Liver (tissue), 9 donors: ENCODE data around the gene ASH1L. TPM values are rescaled to one million over a fixed set of nuclear protein-coding genes. Genes with fewer than 3 reads are reported as not detected.

Source experiments
- DNase-seq: peaks from one replicate; pipeline ENCODE4 v3.0.0-alpha.2; 2017; ENCODE audit warnings: low spot score
- H3K27ac ChIP-seq, 2 donors: one replicate each; pipeline ENCODE4 v1.7.0; 2013; ENCODE audit warnings: inconsistent platforms in 2 of 2, low read length in 2 of 2, control low read depth in 1 of 2, low read depth in 1 of 2, mild to moderate bottlenecking in 1 of 2
- H3K27me3 ChIP-seq, 4 donors: one replicate each; pipeline versions ENCODE4 v1.6.1 to v1.7.0; 2013; ENCODE audit warnings: low read length in 3 of 4, inconsistent platforms in 1 of 4, mild to moderate bottlenecking in 1 of 4, moderate library complexity in 1 of 4; ENCODE audit not compliant: control insufficient read depth in 4 of 4, insufficient read depth in 4 of 4
- H3K36me3 ChIP-seq, 4 donors: one replicate each; pipeline versions ENCODE4 v1.6.1 to v1.7.0; 2013; ENCODE audit warnings: low read length in 3 of 4, mild to moderate bottlenecking in 3 of 4, low read depth in 1 of 4, moderate library complexity in 1 of 4; ENCODE audit not compliant: control insufficient read depth in 4 of 4, insufficient read depth in 3 of 4
- H3K4me1 ChIP-seq, 4 donors: one replicate each; pipeline versions ENCODE4 v1.6.1 to v1.7.0; 2013; ENCODE audit warnings: low read length in 3 of 4, mild to moderate bottlenecking in 3 of 4, moderate library complexity in 1 of 4; ENCODE audit not compliant: control insufficient read depth in 4 of 4, insufficient read depth in 4 of 4
- H3K4me3 ChIP-seq, 3 donors: one replicate each; pipeline versions ENCODE4 v1.6.1 to v1.7.0; 2013; ENCODE audit warnings: low read length in 3 of 3, control low read depth in 1 of 3, low read depth in 1 of 3, mild to moderate bottlenecking in 1 of 3
- H3K9ac ChIP-seq, 2 donors: one replicate each; pipeline ENCODE4 v1.7.0; 2013; ENCODE audit warnings: low read length in 2 of 2, mild to moderate bottlenecking in 2 of 2, moderate library complexity in 2 of 2, control low read depth in 1 of 2, low read depth in 1 of 2
- H3K9me3 ChIP-seq, 4 donors: one replicate each; pipeline versions ENCODE4 v1.6.1 to v1.7.0; 2013; ENCODE audit warnings: low read length in 3 of 4; ENCODE audit not compliant: control insufficient read depth in 4 of 4
- ATF3 ChIP-seq: IDR thresholded peaks from 2 replicates; pipeline ENCODE4 v1.6.1; 2016; ENCODE audit warnings: antibody characterized with exemption
- EGR1 ChIP-seq, 2 donors: IDR thresholded peaks; 2 replicates each; pipeline ENCODE4 v1.6.1; 2016 to 2018; ENCODE audit warnings: antibody characterized with exemption in 2 of 2, low read depth in 2 of 2
- FOXA1 ChIP-seq: IDR thresholded peaks from 2 replicates; pipeline ENCODE4 v1.6.1; 2016; ENCODE audit warnings: antibody characterized with exemption
- FOXA2 ChIP-seq: IDR thresholded peaks from 2 replicates; pipeline ENCODE4 v1.6.1; 2016; ENCODE audit warnings: antibody characterized with exemption
- GABPA ChIP-seq, 2 donors: IDR thresholded peaks in 1 of 2; conservative IDR thresholded peaks in 1 of 2; 2 replicates each; pipeline ENCODE4 v1.6.1; 2016; ENCODE audit warnings: antibody characterized with exemption in 2 of 2, mild to moderate bottlenecking in 1 of 2, moderate library complexity in 1 of 2
- HNF4A ChIP-seq, 2 donors: conservative IDR thresholded peaks; 2 replicates each; pipeline ENCODE4 v1.6.1; 2016; ENCODE audit warnings: antibody characterized with exemption in 2 of 2, mild to moderate bottlenecking in 2 of 2
- HNF4G ChIP-seq: IDR thresholded peaks from 2 replicates; pipeline ENCODE4 v1.6.1; 2016; ENCODE audit warnings: antibody characterized with exemption
- JUND ChIP-seq, 2 donors: IDR thresholded peaks; 2 replicates each; pipeline ENCODE4 v1.6.1; 2016; ENCODE audit warnings: antibody characterized with exemption in 2 of 2
- MAX ChIP-seq: IDR thresholded peaks from 2 replicates; pipeline ENCODE4 v1.6.1; 2016; ENCODE audit warnings: antibody characterized with exemption
- RAD21 ChIP-seq, 2 donors: IDR thresholded peaks; 2 replicates each; pipeline ENCODE4 v1.6.1; 2016; ENCODE audit warnings: antibody characterized with exemption in 2 of 2, mild to moderate bottlenecking in 2 of 2
- REST ChIP-seq: IDR thresholded peaks from 2 replicates; pipeline ENCODE4 v1.6.1; 2016; ENCODE audit warnings: antibody characterized with exemption, mild to moderate bottlenecking
- SP1 ChIP-seq: IDR thresholded peaks from 2 replicates; pipeline ENCODE4 v1.6.1; 2018; ENCODE audit warnings: antibody characterized with exemption, mild to moderate bottlenecking
- TAF1 ChIP-seq: conservative IDR thresholded peaks from 2 replicates; pipeline ENCODE4 v1.6.1; 2016; ENCODE audit warnings: antibody characterized with exemption, mild to moderate bottlenecking
- YY1 ChIP-seq: IDR thresholded peaks from 2 replicates; pipeline ENCODE4 v1.6.1; 2016; ENCODE audit warnings: antibody characterized with exemption, mild to moderate bottlenecking
- ZBTB33 ChIP-seq: IDR thresholded peaks from 2 replicates; pipeline ENCODE4 v1.6.1; 2016; ENCODE audit warnings: antibody characterized with exemption
- WGBS: extraction: QIAGEN DNeasy Blood & Tissue Kit; methylation state at CpG from one replicate; pipeline ENCODE4 v1.1.7; 2013; 5-methylcytosine and 5-hydroxymethylcytosine counted together
- polyA plus RNA-seq, 2 donors: library from polyadenylated mRNA; stranded (reverse) in 1 of 2; unstranded in 1 of 2; fragments of 200-250 nt in 1 of 2; fragments of >200 nt in 1 of 2; fragmentation: Nextera tagmentation in 1 of 2; extraction: Ambion mirVana in 1 of 2; gene quantifications; one replicate each; pipeline versions ENCODE4 v1.2.1 to v1.2.3, GENCODE V29; 2013 to 2015
- total RNA-seq, 2 donors: library from RNA; depleted of rRNA; stranded (reverse); fragments of >200 nt; gene quantifications; one replicate each; pipeline ENCODE4 v1.2.3, GENCODE V29; 2014
- donor health status: healthy.
- donor health status: healthy.
- donor health status: healthy.
- donor health status: healthy.
- donor health status: healthy.

ASH1L gene
- total and polyA plus RNA-seq, 4 donors, result 3.9 to 30.3 (median 13.9) TPM

GRCh38 chr1:155481741-155482241, 80.8 kb downstream of the ASH1L start:
- peaks cover 1 to 27% (median 19%) of the 10 kb centered on the region in 4 donors for H3K36me3 ChIP-seq

GRCh38 chr1:155479205-155479604, 83.4 kb downstream of the ASH1L start:
- Histone ChIP-seq H3K4me1 (no peaks in the 10 kb centered on the region), H3K36me3 (peaks cover 1 to 27% (median 19%) of the 10 kb centered on the region in 4 donors), H3K27ac (no peak overlapping the region), H3K9me3 (no peaks in the 10 kb centered on the region), H3K9ac (no peak overlapping the region), H3K4me3 (no peak overlapping the region), H3K27me3 (no peaks in the 10 kb centered on the region)
- no peak for DNase-seq
- no peak for TF ChIP-seq EGR1 (IDR thresholded peaks at IDR 0.05; ENCODE audit: low read depth in 2 of 2)
- no peak for TF ChIP-seq TAF1
- no peak for TF ChIP-seq HNF4A (conservative IDR thresholded peaks at IDR 0.05)
- no peak for TF ChIP-seq ZBTB33
- TF ChIP-seq GABPA (IDR thresholded peaks at IDR 0.05 in 1 of 2, conservative IDR thresholded peaks at IDR 0.05 in 1 of 2), result no peak
- TF ChIP-seq RAD21 (IDR thresholded peaks at IDR 0.05), result no peak
- TF ChIP-seq MAX, result no peak
- WGBS, result 95% methylated on average over 2 of the region's 2 CpGs

More at GRCh38 chr1:155481741-155482241, 80.8 kb downstream of the ASH1L start:
- DNase-seq, result no peak
- Histone ChIP-seq H3K4me1 (no peaks in the 10 kb centered on the region), H3K9me3 (no peaks in the 10 kb centered on the region), H3K9ac (no peak overlapping the region), H3K27ac (no peak overlapping the region), H3K27me3 (no peaks in the 10 kb centered on the region), H3K4me3 (no peak overlapping the region)
- 91% methylated on average over 2 of the region's 2 CpGs for WGBS
- TF ChIP-seq JUND (IDR thresholded peaks at IDR 0.05), result no peak
- no peak for TF ChIP-seq FOXA1
- TF ChIP-seq TAF1, result no peak
- TF ChIP-seq ZBTB33, result no peak
- no peak for TF ChIP-seq HNF4G
- no peak for TF ChIP-seq HNF4A (conservative IDR thresholded peaks at IDR 0.05)

- Histone ChIP-seq H3K27ac (no peak overlapping the region), H3K9me3 (no peaks in the 10 kb centered on the region), H3K4me1 (no peaks in the 10 kb centered on the region), H3K4me3 (no peak overlapping the region), H3K9ac (no peak overlapping the region), H3K36me3 (peaks cover 1 to 27% (median 19%) of the 10 kb centered on the region in 4 donors), H3K27me3 (no peaks in the 10 kb centered on the region)
- no peak for DNase-seq
- WGBS, result 96% methylated on average over 8 of the region's 8 CpGs
- TF ChIP-seq FOXA1 (no peak), REST (no peak), ATF3 (no peak), MAX (no peak), YY1 (no peak), FOXA2 (no peak), TAF1 (no peak), JUND (IDR thresholded peaks at IDR 0.05) (no peak), ZBTB33 (no peak), SP1 (no peak)
These were observed 84.2 kb downstream of the ASH1L start for GRCh38 chr1:155478270-155478852.
